ACC112 (cell line): ENCODE results near the gene RASGEF1B.

Source experiments
- H2AFZ ChIP-seq: fragments of 200-600 bp; sonication (generic); one replicate; pipeline ENCODE4 v1.6.0; 2017; ENCODE audit warnings: antibody characterized with exemption, low read length; ENCODE audit not compliant: unreplicated experiment
- H3K27ac ChIP-seq: fragments of 200-600 bp; sonication (generic); 2 replicates; pipeline ENCODE4 v1.5.1; 2014; ENCODE audit warnings: low read depth, mild to moderate bottlenecking, antibody characterized with exemption, low read length, moderate library complexity
- H3K27me3 ChIP-seq: fragments of 200-600 bp; sonication (generic); 2 replicates; pipeline ENCODE4 v1.6.1; 2014; ENCODE audit warnings: mild to moderate bottlenecking, antibody characterized with exemption, low read length, moderate library complexity, mixed read lengths; ENCODE audit not compliant: insufficient read depth
- H3K36me3 ChIP-seq: fragments of 200-600 bp; sonication (generic); 2 replicates; pipeline ENCODE4 v1.6.1; 2016; ENCODE audit warnings: mild to moderate bottlenecking, antibody characterized with exemption, low read length, moderate library complexity, mixed read lengths; ENCODE audit not compliant: insufficient read depth
- H3K4me1 ChIP-seq: fragments of 200-600 bp; sonication (generic); one replicate; pipeline ENCODE4 v1.6.1; 2016; ENCODE audit warnings: low read length, mixed read lengths; ENCODE audit not compliant: insufficient read depth, unreplicated experiment, control insufficient read depth
- H3K4me3 ChIP-seq: fragments of 200-600 bp; sonication (generic); 2 replicates; pipeline ENCODE4 v1.5.1; 2014; ENCODE audit warnings: mild to moderate bottlenecking, low read depth, low read length
- H3K79me2 ChIP-seq: fragments of 200-600 bp; sonication (generic); one replicate; pipeline ENCODE4 v1.6.0; 2016; ENCODE audit warnings: low read length; ENCODE audit not compliant: control insufficient read depth, unreplicated experiment, insufficient read depth

The RASGEF1B gene

GRCh38 chr4:81431971-81432370 is 39.7 kb downstream of the RASGEF1B start:
- Histone ChIP-seq H3K4me1 (no peaks in the 10 kb centered on the region), H3K27ac (no peak overlapping the region), H3K27me3 (no peaks in the 10 kb centered on the region), H2AFZ (no peak overlapping the region), H3K36me3 (no peaks in the 10 kb centered on the region), H3K4me3 (no peak overlapping the region), H3K79me2 (no peaks in the 10 kb centered on the region)

- Histone ChIP-seq H3K27me3 (no peaks in the 10 kb centered on the region), H3K4me1 (no peaks in the 10 kb centered on the region), H3K79me2 (no peaks in the 10 kb centered on the region), H3K4me3 (no peak overlapping the region), H3K27ac (no peak overlapping the region), H2AFZ (no peak overlapping the region), H3K36me3 (no peaks in the 10 kb centered on the region)
Measured at GRCh38 chr4:81429607-81430006, 42.1 kb downstream of the RASGEF1B start.

GRCh38 chr4:81429031-81429430 is 42.7 kb downstream of the RASGEF1B start:
- Histone ChIP-seq H3K4me1 (no peaks in the 10 kb centered on the region), H3K79me2 (no peaks in the 10 kb centered on the region), H3K4me3 (no peak overlapping the region), H3K27me3 (no peaks in the 10 kb centered on the region), H2AFZ (no peak overlapping the region), H3K36me3 (no peaks in the 10 kb centered on the region), H3K27ac (no peak overlapping the region)

GRCh38 chr4:81428002-81428401 is 43.7 kb downstream of the RASGEF1B start:
- no peaks in the 10 kb centered on the region for H3K79me2 ChIP-seq
- no peak overlapping the region for H2AFZ ChIP-seq
- no peak overlapping the region for H3K27ac ChIP-seq
- no peak overlapping the region for H3K4me3 ChIP-seq
- no peaks in the 10 kb centered on the region for H3K4me1 ChIP-seq
- no peaks in the 10 kb centered on the region for H3K27me3 ChIP-seq
- H3K36me3 ChIP-seq = no peaks in the 10 kb centered on the region

GRCh38 chr4:81427344-81427821 is 44.3 kb downstream of the RASGEF1B start:
- Histone ChIP-seq H3K36me3 (no peaks in the 10 kb centered on the region), H3K4me1 (no peaks in the 10 kb centered on the region), H3K4me3 (no peak overlapping the region), H3K79me2 (no peaks in the 10 kb centered on the region), H3K27me3 (no peaks in the 10 kb centered on the region), H3K27ac (no peak overlapping the region), H2AFZ (no peak overlapping the region)

- Histone ChIP-seq H3K36me3 (no peaks in the 10 kb centered on the region), H3K27ac (no peak overlapping the region), H3K4me3 (no peak overlapping the region), H3K27me3 (no peaks in the 10 kb centered on the region), H2AFZ (no peak overlapping the region), H3K4me1 (no peaks in the 10 kb centered on the region), H3K79me2 (no peaks in the 10 kb centered on the region)
Measured at GRCh38 chr4:81426770-81427289, 44.9 kb downstream of the RASGEF1B start.

GRCh38 chr4:81424816-81425755 is 46.6 kb downstream of the RASGEF1B start:
- Histone ChIP-seq H3K36me3 (no peaks in the 10 kb centered on the region), H3K4me1 (no peaks in the 10 kb centered on the region)

GRCh38 chr4:81424336-81424735 is 47.4 kb downstream of the RASGEF1B start:
- H3K4me1 ChIP-seq = no peaks in the 10 kb centered on the region
- H3K27ac ChIP-seq = no peak overlapping the region
- H3K4me3 ChIP-seq = no peak overlapping the region
- no peaks in the 10 kb centered on the region for H3K79me2 ChIP-seq
- no peaks in the 10 kb centered on the region for H3K36me3 ChIP-seq
- no peaks in the 10 kb centered on the region for H3K27me3 ChIP-seq
- no peak overlapping the region for H2AFZ ChIP-seq

More at GRCh38 chr4:81424816-81425755, 46.6 kb downstream of the RASGEF1B start:
- Histone ChIP-seq H3K4me3 (no peak overlapping the region), H2AFZ (no peak overlapping the region), H3K27ac (no peak overlapping the region), H3K79me2 (no peaks in the 10 kb centered on the region), H3K27me3 (no peaks in the 10 kb centered on the region)

GRCh38 chr4:81422595-81422994 is 49.1 kb downstream of the RASGEF1B start:
- H3K36me3 ChIP-seq = no peaks in the 10 kb centered on the region
- no peak overlapping the region for H3K27ac ChIP-seq
- no peaks in the 10 kb centered on the region for H3K79me2 ChIP-seq
- no peaks in the 10 kb centered on the region for H3K27me3 ChIP-seq
- no peak overlapping the region for H2AFZ ChIP-seq
- no peak overlapping the region for H3K4me3 ChIP-seq
- no peaks in the 10 kb centered on the region for H3K4me1 ChIP-seq

- Histone ChIP-seq H2AFZ (no peak overlapping the region), H3K27me3 (no peaks in the 10 kb centered on the region), H3K79me2 (no peaks in the 10 kb centered on the region), H3K27ac (no peak overlapping the region), H3K36me3 (no peaks in the 10 kb centered on the region), H3K4me1 (no peaks in the 10 kb centered on the region), H3K4me3 (no peak overlapping the region)
Measured at GRCh38 chr4:81421346-81422218, 50.1 kb downstream of the RASGEF1B start.
